ENCODE measurements around the gene SPEG. TPM values are rescaled to one million over a fixed set of nuclear protein-coding genes. Genes with fewer than 3 reads are reported as not detected.

Gene SPEG
- total RNA-seq, 1 donor from 2014 or later: 5.6 TPM

DNA sequence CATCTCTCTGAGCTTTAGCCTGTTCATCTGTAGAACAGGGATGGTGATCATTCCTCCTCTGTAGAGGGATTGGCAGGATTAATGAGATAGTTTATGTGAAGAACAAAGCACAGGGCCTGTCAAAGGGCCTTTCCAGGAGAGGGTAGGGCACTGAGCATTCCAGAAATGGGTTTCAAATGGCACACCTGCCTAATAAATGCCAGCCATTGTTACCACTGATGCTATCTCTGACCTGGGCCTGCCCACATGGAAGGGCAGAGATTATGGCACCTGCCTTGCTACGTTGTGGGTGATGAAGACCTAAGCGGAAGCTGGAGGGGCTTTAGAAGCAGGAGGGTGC lies 33.1 kb downstream of the SPEG start:
- no peak overlapping the region for H3K9ac ChIP-seq
- no peak for DNase-seq (ENCODE audit: low spot score)
- no peaks in the 10 kb centered on the region for H3K27me3 ChIP-seq
- H3F3A ChIP-seq (ENCODE audit: low read depth): no peaks in the 10 kb centered on the region
- Mint-ChIP-seq H3K9me3 (peaks cover 2% of the 10 kb centered on the region), H3K4me1 (peaks cover 8% of the 10 kb centered on the region), H3K27ac (no peak overlapping the region), H3K36me3 (no peaks in the 10 kb centered on the region), H3K27me3 (ENCODE audit: insufficient read depth, low read depth) (peaks cover 9% of the 10 kb centered on the region), H3K4me3 (no peak overlapping the region)
- H2AFZ ChIP-seq (replicated peaks): no peak overlapping the region
- H3K27ac ChIP-seq: no peak overlapping the region
- no peaks in the 10 kb centered on the region for H3K9me3 ChIP-seq (ENCODE audit: low read depth)
- no peaks in the 10 kb centered on the region for H4K20me1 ChIP-seq (ENCODE audit: low read depth)
- no peak overlapping the region for H3K4me2 ChIP-seq
- TF ChIP-seq EZH2 (IDR thresholded peaks at IDR 0.05) (no peak), EZH2phosphoT487 (IDR thresholded peaks at IDR 0.05) (no peak)
- TF ChIP-seq, protein P1, sequence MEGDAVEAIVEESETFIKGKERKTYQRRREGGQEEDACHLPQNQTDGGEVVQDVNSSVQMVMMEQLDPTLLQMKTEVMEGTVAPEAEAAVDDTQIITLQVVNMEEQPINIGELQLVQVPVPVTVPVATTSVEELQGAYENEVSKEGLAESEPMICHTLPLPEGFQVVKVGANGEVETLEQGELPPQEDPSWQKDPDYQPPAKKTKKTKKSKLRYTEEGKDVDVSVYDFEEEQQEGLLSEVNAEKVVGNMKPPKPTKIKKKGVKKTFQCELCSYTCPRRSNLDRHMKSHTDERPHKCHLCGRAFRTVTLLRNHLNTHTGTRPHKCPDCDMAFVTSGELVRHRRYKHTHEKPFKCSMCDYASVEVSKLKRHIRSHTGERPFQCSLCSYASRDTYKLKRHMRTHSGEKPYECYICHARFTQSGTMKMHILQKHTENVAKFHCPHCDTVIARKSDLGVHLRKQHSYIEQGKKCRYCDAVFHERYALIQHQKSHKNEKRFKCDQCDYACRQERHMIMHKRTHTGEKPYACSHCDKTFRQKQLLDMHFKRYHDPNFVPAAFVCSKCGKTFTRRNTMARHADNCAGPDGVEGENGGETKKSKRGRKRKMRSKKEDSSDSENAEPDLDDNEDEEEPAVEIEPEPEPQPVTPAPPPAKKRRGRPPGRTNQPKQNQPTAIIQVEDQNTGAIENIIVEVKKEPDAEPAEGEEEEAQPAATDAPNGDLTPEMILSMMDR (IDR thresholded peaks at IDR 0.05): no peak
- H3K4me1 ChIP-seq: no peaks in the 10 kb centered on the region
- no peaks in the 10 kb centered on the region for H3K36me3 ChIP-seq
- H3K4me3 ChIP-seq: no peak overlapping the region
- H3K79me2 ChIP-seq (ENCODE audit: low read depth): no peaks in the 10 kb centered on the region

- no peaks in the 10 kb centered on the region for H4K20me1 ChIP-seq (ENCODE audit: low read depth)
- Mint-ChIP-seq H3K4me3 (no peak overlapping the region), H3K36me3 (no peaks in the 10 kb centered on the region), H3K4me1 (peaks cover 8% of the 10 kb centered on the region), H3K27me3 (ENCODE audit: insufficient read depth, low read depth) (peaks cover 9% of the 10 kb centered on the region), H3K27ac (no peak overlapping the region), H3K9me3 (peaks cover 2% of the 10 kb centered on the region)
- H3K4me1 ChIP-seq: no peaks in the 10 kb centered on the region
- H3K27ac ChIP-seq: no peak overlapping the region
- DNase-seq (ENCODE audit: low spot score): no peak
- no peaks in the 10 kb centered on the region for H3F3A ChIP-seq (ENCODE audit: low read depth)
- H2AFZ ChIP-seq (replicated peaks): no peak overlapping the region
- no peak overlapping the region for H3K9ac ChIP-seq
- no peaks in the 10 kb centered on the region for H3K79me2 ChIP-seq (ENCODE audit: low read depth)
- no peak overlapping the region for H3K4me2 ChIP-seq
- H3K9me3 ChIP-seq (ENCODE audit: low read depth): no peaks in the 10 kb centered on the region
- TF ChIP-seq EZH2phosphoT487 (IDR thresholded peaks at IDR 0.05) (no peak), EZH2 (IDR thresholded peaks at IDR 0.05) (no peak)
- TF ChIP-seq, protein P1 (IDR thresholded peaks at IDR 0.05): no peak
- H3K36me3 ChIP-seq: no peaks in the 10 kb centered on the region
- H3K4me3 ChIP-seq: no peak overlapping the region
- H3K27me3 ChIP-seq: no peaks in the 10 kb centered on the region
Measured at GRCh38 chr2:219468410-219469185, 34.0 kb downstream of the SPEG start.

DNA sequence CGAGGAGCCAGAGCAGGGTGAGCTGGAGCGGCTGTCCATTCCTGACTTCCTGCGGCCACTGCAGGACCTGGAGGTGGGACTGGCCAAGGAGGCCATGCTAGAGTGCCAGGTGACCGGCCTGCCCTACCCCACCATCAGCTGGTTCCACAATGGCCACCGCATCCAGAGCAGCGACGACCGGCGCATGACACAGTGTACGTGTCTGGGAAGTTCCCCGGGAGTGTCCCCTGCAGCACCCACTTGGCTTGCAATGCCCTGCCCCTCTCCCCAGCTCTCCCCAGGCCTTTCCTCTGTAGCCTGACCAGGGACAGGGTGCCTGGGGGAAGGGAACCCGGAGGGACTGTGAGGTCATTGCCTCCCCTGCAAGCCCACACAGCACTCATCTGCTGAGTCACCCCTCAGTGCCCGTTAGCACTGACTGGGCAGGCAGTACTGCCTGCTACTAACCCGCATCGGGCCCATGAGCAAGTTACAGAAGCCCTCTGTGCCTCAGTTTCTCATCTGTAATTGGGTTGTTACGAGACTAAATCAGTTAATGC lies 34.6 kb downstream of the SPEG start:
- H3K4me3 ChIP-seq: no peak overlapping the region
- H3K27me3 ChIP-seq: no peaks in the 10 kb centered on the region
- H3K9me3 Mint-ChIP-seq: peaks cover 2% of the 10 kb centered on the region
- no peaks in the 10 kb centered on the region for H3F3A ChIP-seq (ENCODE audit: low read depth)
- H3K36me3 Mint-ChIP-seq: no peaks in the 10 kb centered on the region
- H3K27ac ChIP-seq: no peak overlapping the region
- H3K4me1 ChIP-seq: no peaks in the 10 kb centered on the region
- H3K27ac Mint-ChIP-seq: no peak overlapping the region
- peaks cover 6% of the 10 kb centered on the region for H3K4me1 Mint-ChIP-seq
- no peaks in the 10 kb centered on the region for H3K79me2 ChIP-seq (ENCODE audit: low read depth)
- peaks cover 9% of the 10 kb centered on the region for H3K27me3 Mint-ChIP-seq (ENCODE audit: insufficient read depth, low read depth)
- H2AFZ ChIP-seq (replicated peaks): no peak overlapping the region
- H3K9me3 ChIP-seq (ENCODE audit: low read depth): no peaks in the 10 kb centered on the region
- no peak overlapping the region for H3K4me2 ChIP-seq
- no peak overlapping the region for H3K9ac ChIP-seq
- no peak for DNase-seq (ENCODE audit: low spot score)
- H4K20me1 ChIP-seq (ENCODE audit: low read depth): no peaks in the 10 kb centered on the region
- no peak overlapping the region for H3K4me3 Mint-ChIP-seq
- no peak for TF ChIP-seq EZH2phosphoT487 (IDR thresholded peaks at IDR 0.05)
- H3K36me3 ChIP-seq: no peaks in the 10 kb centered on the region

GRCh38 chr2:219470429-219470828 lies 35.8 kb downstream of the SPEG start:
- H3K4me3 ChIP-seq: no peak overlapping the region
- H2AFZ ChIP-seq (replicated peaks): no peak overlapping the region
- no peak for TF ChIP-seq EZH2 (IDR thresholded peaks at IDR 0.05)
- no peak for TF ChIP-seq EZH2phosphoT487 (IDR thresholded peaks at IDR 0.05)
- TF ChIP-seq, protein P1 (IDR thresholded peaks at IDR 0.05): no peak
- Mint-ChIP-seq H3K4me1 (peaks cover 11% of the 10 kb centered on the region), H3K4me3 (no peak overlapping the region), H3K27ac (peak overlapping the region; percentile 50), H3K27me3 (ENCODE audit: insufficient read depth, low read depth) (peaks cover 10% of the 10 kb centered on the region), H3K36me3 (no peaks in the 10 kb centered on the region), H3K9me3 (peaks cover 2% of the 10 kb centered on the region)
- no peaks in the 10 kb centered on the region for H4K20me1 ChIP-seq (ENCODE audit: low read depth)
- no peaks in the 10 kb centered on the region for H3K4me1 ChIP-seq
- no peak overlapping the region for H3K9ac ChIP-seq
- H3K36me3 ChIP-seq: no peaks in the 10 kb centered on the region
- no peaks in the 10 kb centered on the region for H3F3A ChIP-seq (ENCODE audit: low read depth)
- DNase-seq (ENCODE audit: low spot score): no peak
- H3K27me3 ChIP-seq: no peaks in the 10 kb centered on the region
- no peaks in the 10 kb centered on the region for H3K9me3 ChIP-seq (ENCODE audit: low read depth)
- H3K27ac ChIP-seq: no peak overlapping the region
- H3K4me2 ChIP-seq: no peak overlapping the region
- H3K79me2 ChIP-seq (ENCODE audit: low read depth): no peaks in the 10 kb centered on the region

Data from neural progenitor cell (in vitro differentiated cells).